ENCODE results near the gene KYAT1. TPM values are rescaled to one million over a fixed set of nuclear protein-coding genes. Genes with fewer than 3 reads are reported as not detected.

The KYAT1 gene
- total and polyA plus RNA-seq, 2 of the 8 experiments (the other 6 are each of a cell fraction or from before 2014, with no cell fraction given) = 30.4 to 42.2 TPM

GRCh38 chr9:128823903-128824406 lies 57.8 kb downstream of the KYAT1 start (continued):
- TF ChIP-seq GABPA (IDR thresholded peaks at IDR 0.05; ENCODE audit: borderline replicate concordance, insufficient read depth, low read length) (no peak), BACH1 (IDR thresholded peaks at IDR 0.05; ENCODE audit: low read length) (no peak)

All from H1 (cell line).